ENCODE measurements around the gene CFAP73.

The CFAP73 gene

GRCh38 chr12:113183030-113183589 lies 33.6 kb downstream of the CFAP73 start:
- H3K4me3 ChIP-seq (ENCODE audit: low read depth, low read length), result no peak overlapping the region
- DNase-seq (ENCODE audit: low read depth), result no peak

GRCh38 chr12:113184098-113184899 lies 34.8 kb downstream of the CFAP73 start:
- no peak for DNase-seq (ENCODE audit: low read depth)
- peak overlapping the region; percentile 93 for H3K4me3 ChIP-seq (ENCODE audit: low read depth, low read length)

- DNase-seq (ENCODE audit: low read depth), result peak; percentile 60
- peak overlapping the region; percentile 93 for H3K4me3 ChIP-seq (ENCODE audit: low read depth, low read length)
These were observed 35.3 kb downstream of the CFAP73 start for GRCh38 chr12:113184900-113185179.

- peak within 1 kb of the TSS; percentile 93 for H3K4me3 ChIP-seq (ENCODE audit: low read depth, low read length)
These were observed 35.9 kb downstream of the CFAP73 start, which contains the start of the genes DDX54 and RITA1 for GRCh38 chr12:113185180-113186032. TSS of gene DDX54 (minus strand) at chr12:113185478. CDS start at chr12:113185451, 27 bp downstream. TSS of gene RITA1 (plus strand) at chr12:113185721. CDS start at chr12:113186747, 1,026 bp downstream.

GRCh38 chr12:113186033-113186365 lies 36.5 kb downstream of the CFAP73 start:
- no peak for DNase-seq (ENCODE audit: low read depth)
- peak overlapping the region; percentile 93 for H3K4me3 ChIP-seq (ENCODE audit: low read depth, low read length)

More at GRCh38 chr12:113185180-113186032, 35.9 kb downstream of the CFAP73 start, which contains the start of the genes DDX54 and RITA1:
- no peak for DNase-seq (ENCODE audit: low read depth)

- DNase-seq (ENCODE audit: low read depth), result no peak
- peak overlapping the region; percentile 93 for H3K4me3 ChIP-seq (ENCODE audit: low read depth, low read length)
These were observed 37.3 kb downstream of the CFAP73 start for GRCh38 chr12:113186666-113187325.

- H3K4me3 ChIP-seq (ENCODE audit: low read depth, low read length), result no peak overlapping the region
- no peak for DNase-seq (ENCODE audit: low read depth)
These were observed 39.8 kb downstream of the CFAP73 start for GRCh38 chr12:113189361-113189760.

GRCh38 chr12:113190761-113191160 lies 41.2 kb downstream of the CFAP73 start:
- H3K4me3 ChIP-seq (ENCODE audit: low read depth, low read length), result no peak overlapping the region
- no peak for DNase-seq (ENCODE audit: low read depth)

- DNase-seq (ENCODE audit: low read depth), result no peak
- H3K4me3 ChIP-seq (ENCODE audit: low read depth, low read length), result no peak overlapping the region
These were observed 41.7 kb downstream of the CFAP73 start for GRCh38 chr12:113191227-113191626.

GRCh38 chr12:113194971-113195391 lies 45.5 kb downstream of the CFAP73 start:
- H3K4me3 ChIP-seq (ENCODE audit: low read depth, low read length), result no peak overlapping the region
- DNase-seq (ENCODE audit: low read depth), result no peak

GRCh38 chr12:113195598-113195997 lies 46.1 kb downstream of the CFAP73 start:
- no peak overlapping the region for H3K4me3 ChIP-seq (ENCODE audit: low read depth, low read length)
- no peak for DNase-seq (ENCODE audit: low read depth)

GRCh38 chr12:113196582-113196981 lies 47.1 kb downstream of the CFAP73 start:
- H3K4me3 ChIP-seq (ENCODE audit: low read depth, low read length), result no peak overlapping the region
- DNase-seq (ENCODE audit: low read depth), result no peak

GRCh38 chr12:113196990-113197389 lies 47.5 kb downstream of the CFAP73 start:
- no peak overlapping the region for H3K4me3 ChIP-seq (ENCODE audit: low read depth, low read length)
- DNase-seq (ENCODE audit: low read depth), result no peak

GRCh38 chr12:113197518-113198077 lies 48.1 kb downstream of the CFAP73 start:
- DNase-seq (ENCODE audit: low read depth), result no peak
- no peak overlapping the region for H3K4me3 ChIP-seq (ENCODE audit: low read depth, low read length)

GRCh38 chr12:113198296-113198695 lies 48.8 kb downstream of the CFAP73 start:
- no peak overlapping the region for H3K4me3 ChIP-seq (ENCODE audit: low read depth, low read length)
- no peak for DNase-seq (ENCODE audit: low read depth)

GRCh38 chr12:113200021-113200797 lies 50.7 kb downstream of the CFAP73 start:
- DNase-seq (ENCODE audit: low read depth), result no peak
- no peak overlapping the region for H3K4me3 ChIP-seq (ENCODE audit: low read depth, low read length)

GRCh38 chr12:113201187-113202177 lies 52.0 kb downstream of the CFAP73 start:
- DNase-seq (ENCODE audit: low read depth), result no peak
- H3K4me3 ChIP-seq (ENCODE audit: low read depth, low read length), result no peak overlapping the region

Measured in skeletal muscle cell (primary cell).